ENCODE data around the gene ABCD1.

GRCh38 chrX:153793291-153793690 lies 68.6 kb downstream of the ABCD1 start:
- TF ChIP-seq POLR2A (IDR thresholded peaks at IDR 0.05) (no peak), CTCF (IDR thresholded peaks at IDR 0.05) (no peak)

All from uterus (tissue), 2 donors.